GM12878 (cell line): ENCODE measurements around the gene MICAL3.

ENCODE experiments used
- EGR1 ChIP-seq, 2 experiments: IDR thresholded peaks; 1 replicate in 1 of 2; 2 replicates in 1 of 2; pipeline ENCODE4 v1.6.1; 2011 to 2012; ENCODE audit warnings: low read depth in 2 of 2, low read length in 2 of 2, borderline replicate concordance in 1 of 2, mild to moderate bottlenecking in 1 of 2, moderate library complexity in 1 of 2
- EP300 ChIP-seq, 2 experiments: fragments of 150-350 bp in 1 of 2; IDR thresholded peaks; 2 replicates each; pipeline ENCODE4 v1.6.1; 2011 to 2012; ENCODE audit warnings: low read depth in 2 of 2, low read length in 2 of 2, borderline replicate concordance in 1 of 2, improper control_type of control experiment in 1 of 2, inconsistent platforms in 1 of 2; ENCODE audit not compliant: control insufficient read depth in 1 of 2
- FOS ChIP-seq: IDR thresholded peaks from 3 replicates; pipeline ENCODE4 v1.6.1; 2011; ENCODE audit warnings: borderline replicate concordance; ENCODE audit not compliant: insufficient read length; ENCODE audit errors: extremely low read depth
- MYC ChIP-seq: IDR thresholded peaks from 2 replicates; pipeline ENCODE4 v1.6.1; 2011; ENCODE audit warnings: mild to moderate bottlenecking, low read length, moderate library complexity, inconsistent platforms; ENCODE audit not compliant: insufficient read depth, insufficient replicate concordance, insufficient read length, severe bottlenecking
- STAT1 ChIP-seq: fragments of 450-650 bp; conservative IDR thresholded peaks from 2 replicates; pipeline ENCODE4 v1.6.1; 2014; ENCODE audit warnings: antibody characterized with exemption, mild to moderate bottlenecking
- TF ChIP-seq, protein P1 (sequence below): IDR thresholded peaks from 2 replicates; pipeline ENCODE4 v1.6.1; 2011; ENCODE audit warnings: borderline replicate concordance, low read depth, mild to moderate bottlenecking, moderate library complexity, mixed read lengths, low read length; ENCODE audit not compliant: insufficient read depth; ENCODE audit errors: extremely low read length

- TF ChIP-seq EGR1 (IDR thresholded peaks at IDR 0.05; ENCODE audit: borderline replicate concordance in 1 of 2, low read depth in 2 of 2, low read length in 2 of 2), result no peak
- no peak for TF ChIP-seq FOS
- no peak for TF ChIP-seq EP300 (IDR thresholded peaks at IDR 0.05; ENCODE audit: borderline replicate concordance in 1 of 2, control insufficient read depth in 1 of 2, low read depth in 2 of 2, low read length in 2 of 2)
- no peak for TF ChIP-seq STAT1
- TF ChIP-seq MYC, result no peak
- TF ChIP-seq, protein P1, sequence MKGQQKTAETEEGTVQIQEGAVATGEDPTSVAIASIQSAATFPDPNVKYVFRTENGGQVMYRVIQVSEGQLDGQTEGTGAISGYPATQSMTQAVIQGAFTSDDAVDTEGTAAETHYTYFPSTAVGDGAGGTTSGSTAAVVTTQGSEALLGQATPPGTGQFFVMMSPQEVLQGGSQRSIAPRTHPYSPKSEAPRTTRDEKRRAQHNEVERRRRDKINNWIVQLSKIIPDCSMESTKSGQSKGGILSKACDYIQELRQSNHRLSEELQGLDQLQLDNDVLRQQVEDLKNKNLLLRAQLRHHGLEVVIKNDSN, result no peak
Observed at GRCh38 chr22:17962168-17962567, 62.2 kb downstream of the MICAL3 start.
